Measurements from ENCODE around the gene SLC15A3. TPM values are rescaled to one million over a fixed set of nuclear protein-coding genes. Genes with fewer than 3 reads are reported as not detected.

Gene SLC15A3
- total RNA-seq, 1 experiment from 2014 or later, result 8.7 TPM

GRCh38 chr11:60918251-60918938, 33.6 kb downstream of the SLC15A3 start:
- Histone ChIP-seq H3K4me1 (ENCODE audit: control insufficient read depth, insufficient read depth, low read length) (peaks cover 15% of the 10 kb centered on the region), H3K27me3 (ENCODE audit: control insufficient read depth, insufficient read depth, low read length) (no peaks in the 10 kb centered on the region), H3K9me3 (ENCODE audit: control insufficient read depth, insufficient read depth, low read depth, low read length) (no peaks in the 10 kb centered on the region), H3K4me3 (ENCODE audit: low read depth in 2 of 2, low read length in 2 of 2) (no peak overlapping the region), H3K36me3 (ENCODE audit: control insufficient read depth, insufficient read depth, low read length) (no peaks in the 10 kb centered on the region; the same call in 1 of the 2 replicates), H3K27ac (ENCODE audit: low read length) (no peak overlapping the region)
- DNase-seq (ENCODE audit: low read depth, low spot score) (no peak), ATAC-seq (no peak)
- CTCF ChIA-PET, result no interaction called here
- no TSS peak for BruUV-seq (replicated peaks)
- TF ChIP-seq TCF7L2 (IDR thresholded peaks at IDR 0.05; ENCODE audit: low read depth, low read length) (no peak), CTCF (IDR thresholded peaks at IDR 0.05) (no peak)
- POLR2A ChIA-PET, result no interaction called here
- intact Hi-C loops (cut with micrococcal nuclease; ENCODE audit: unreplicated experiment) (no loop called here), in situ Hi-C loops (cut with HindIII; ENCODE audit: low pct_unique_long_range_greater_than_20kb, low sequenced_read_pairs) (no loop called here)

GRCh38 chr11:60917267-60917666, 34.7 kb downstream of the SLC15A3 start:
- in situ Hi-C loops (cut with HindIII; ENCODE audit: low pct_unique_long_range_greater_than_20kb, low sequenced_read_pairs), result no loop called here
- intact Hi-C loops (cut with micrococcal nuclease; ENCODE audit: unreplicated experiment), result no loop called here
- DNase-seq (ENCODE audit: low read depth, low spot score), result no peak
- ATAC-seq, result no peak
- H3K4me1 ChIP-seq (ENCODE audit: control insufficient read depth, insufficient read depth, low read length), result peaks cover 15% of the 10 kb centered on the region
- H3K36me3 ChIP-seq (ENCODE audit: control insufficient read depth, insufficient read depth, low read length), result no peaks in the 10 kb centered on the region; the same call in 1 of the 2 replicates
- no peaks in the 10 kb centered on the region for H3K9me3 ChIP-seq (ENCODE audit: control insufficient read depth, insufficient read depth, low read depth, low read length)
- no peaks in the 10 kb centered on the region for H3K27me3 ChIP-seq (ENCODE audit: control insufficient read depth, insufficient read depth, low read length)
- no TSS peak for BruUV-seq (replicated peaks)
- no peak overlapping the region for H3K4me3 ChIP-seq (ENCODE audit: low read depth in 2 of 2, low read length in 2 of 2)
- TF ChIP-seq TCF7L2 (IDR thresholded peaks at IDR 0.05; ENCODE audit: low read depth, low read length), result no peak
- no peak for TF ChIP-seq POLR2AphosphoS5 (IDR thresholded peaks at IDR 0.05; ENCODE audit: low read depth, low read length)
- TF ChIP-seq REST (IDR thresholded peaks at IDR 0.05; ENCODE audit: insufficient read depth in 1 of 2, low read depth in 2 of 2, low read length in 1 of 2), result no peak
- no peak for TF ChIP-seq CTCF (IDR thresholded peaks at IDR 0.05)
- TF ChIP-seq SIN3A (IDR thresholded peaks at IDR 0.05; ENCODE audit: borderline replicate concordance, insufficient read depth, low read depth, low read length), result no peak
- CTCF ChIA-PET, result interaction anchor here (0.6 kb wide), 1 partner anchor 21 kb away, joined by 6 read pairs; no protein-coding TSS in a partner anchor
- no peak overlapping the region for H3K27ac ChIP-seq (ENCODE audit: low read length)
- POLR2A ChIA-PET, result no interaction called here

Data from Panc1 (cell line).